Keratinocyte (primary cell): ENCODE measurements around the gene TMC1. TPM values are rescaled to one million over a fixed set of nuclear protein-coding genes. Genes with fewer than 3 reads are reported as not detected.
"Not testable (repeated sequence)": the region's sequence is repeated elsewhere in the genome, so short reads cannot be mapped to it uniquely, and the experiment has no call there.

Experiments
- DNase-seq: peaks from one replicate; pipeline ENCODE4 v3.0.0-alpha.2; 2011; ENCODE audit warnings: low read depth, missing footprints, low spot score
- FAIRE-seq: peaks from 2 replicates; lab custom pipeline; 2011; peaks lifted over from hg19 to GRCh38; lab: Jason Lieb, UNC
- H2AFZ ChIP-seq: 2 replicates; pipeline ENCODE4 v1.6.0; 2012; ENCODE audit warnings: low read length, control low read depth, inconsistent platforms; ENCODE audit not compliant: control insufficient read depth
- H3K27ac ChIP-seq: 2 replicates; pipeline ENCODE4 v1.5.1; 2011; ENCODE audit warnings: low read length; ENCODE audit not compliant: control insufficient read depth, insufficient read depth
- H3K27me3 ChIP-seq: 3 replicates; pipeline ENCODE4 v1.6.0; 2011; ENCODE audit warnings: low read length; ENCODE audit not compliant: control insufficient read depth, insufficient read depth; ENCODE audit errors: extremely low read depth
- H3K36me3 ChIP-seq, 2 experiments: 2 replicates in 1 of 2; 3 replicates in 1 of 2; pipeline ENCODE4 v1.5.1; 2011; ENCODE audit warnings: low read length in 2 of 2, mild to moderate bottlenecking in 1 of 2; ENCODE audit not compliant: control insufficient read depth in 2 of 2, insufficient read depth in 2 of 2; ENCODE audit errors: extremely low read depth in 1 of 2
- H3K4me1 ChIP-seq: 3 replicates; pipeline ENCODE4 v1.5.1; 2011; ENCODE audit warnings: low read length; ENCODE audit not compliant: control insufficient read depth, insufficient read depth; ENCODE audit errors: extremely low read depth
- H3K4me2 ChIP-seq: 3 replicates; pipeline ENCODE4 v1.6.0; 2011; ENCODE audit warnings: low read depth, low read length; ENCODE audit not compliant: control insufficient read depth, insufficient read depth; ENCODE audit errors: extremely low read depth
- H3K4me3 ChIP-seq, 3 experiments: fragments of 200-600 bp in 1 of 3; sonication (generic) in 1 of 3; 2 replicates in 2 of 3; 3 replicates in 1 of 3; pipeline ENCODE4 v1.5.1; 2011 to 2016; ENCODE audit warnings: low read length in 3 of 3, mild to moderate bottlenecking in 3 of 3, control low read depth in 2 of 3, inconsistent platforms in 1 of 3, low read depth in 1 of 3, mixed read lengths in 1 of 3, mixed run types in 1 of 3, moderate library complexity in 1 of 3; ENCODE audit not compliant: control insufficient read depth in 2 of 3, insufficient read depth in 2 of 3; ENCODE audit errors: extremely low read depth in 1 of 3
- H3K79me2 ChIP-seq: 2 replicates; pipeline ENCODE4 v1.6.0; 2012; ENCODE audit warnings: low read length; ENCODE audit not compliant: control insufficient read depth, insufficient read depth
- H3K9ac ChIP-seq: 3 replicates; pipeline ENCODE4 v1.6.0; 2011; ENCODE audit warnings: low read length; ENCODE audit not compliant: control insufficient read depth, insufficient read depth; ENCODE audit errors: extremely low read depth
- H3K9me1 ChIP-seq: 3 replicates; pipeline ENCODE4 v1.6.0; 2011; ENCODE audit warnings: low read length; ENCODE audit not compliant: control insufficient read depth, insufficient read depth; ENCODE audit errors: extremely low read depth
- H3K9me3 ChIP-seq: 2 replicates; pipeline ENCODE4 v1.5.1; 2012; ENCODE audit warnings: low read depth, low read length; ENCODE audit not compliant: control insufficient read depth
- H4K20me1 ChIP-seq: 3 replicates; pipeline ENCODE4 v1.6.0; 2011; ENCODE audit warnings: low read length; ENCODE audit not compliant: control insufficient read depth, insufficient read depth; ENCODE audit errors: extremely low read depth
- EZH2 ChIP-seq: IDR thresholded peaks from one replicate; pipeline ENCODE4 v1.6.1; 2012; ENCODE audit warnings: inconsistent platforms, mild to moderate bottlenecking, low read length, moderate library complexity
- dilution Hi-C: fragments of 300-500 bp; cut with MboI; formaldehyde crosslinking; loops from one replicate; pipeline ENCODE4 v1.7.0; 2020; ENCODE audit warnings: low sequenced_read_pairs; ENCODE audit not compliant: extremely low pct_ligation_motif_present
- polyA plus RNA-seq, 5 experiments: library from polyadenylated mRNA; depleted of rRNA in 3 of 5; stranded (reverse) in 3 of 5; stranded (forward) in 1 of 5; unstranded in 1 of 5; fragments of >200 nt; gene quantifications; 1 replicate in 1 of 5; 2 replicates in 3 of 5; 3 replicates in 1 of 5; pipeline versions ENCODE4 v1.2.1 to v1.2.3, GENCODE V29; 2011 to 2012; ENCODE audit warnings: missing spikeins in 2 of 5, low read depth in 1 of 5, low replicate concordance in 1 of 5
- TF ChIP-seq, protein P1 (sequence below), 3 experiments: IDR thresholded peaks in 1 of 3; conservative IDR thresholded peaks in 1 of 3; optimal IDR thresholded peaks in 1 of 3; 2 replicates in 2 of 3; 3 replicates in 1 of 3; pipeline versions ENCODE3 to v1.5.1; 2011; ENCODE audit warnings: low read length in 3 of 3, mild to moderate bottlenecking in 3 of 3, moderate library complexity in 2 of 3, control low read depth in 1 of 3, inconsistent platforms in 1 of 3; ENCODE audit not compliant: insufficient read depth in 2 of 3; ENCODE audit errors: extremely low read depth in 1 of 3

The TMC1 gene
- polyA plus RNA-seq, 1 donor (not counting 4 experiments of a cell fraction or from before 2014, with no cell fraction given) = 0.05 TPM

DNA sequence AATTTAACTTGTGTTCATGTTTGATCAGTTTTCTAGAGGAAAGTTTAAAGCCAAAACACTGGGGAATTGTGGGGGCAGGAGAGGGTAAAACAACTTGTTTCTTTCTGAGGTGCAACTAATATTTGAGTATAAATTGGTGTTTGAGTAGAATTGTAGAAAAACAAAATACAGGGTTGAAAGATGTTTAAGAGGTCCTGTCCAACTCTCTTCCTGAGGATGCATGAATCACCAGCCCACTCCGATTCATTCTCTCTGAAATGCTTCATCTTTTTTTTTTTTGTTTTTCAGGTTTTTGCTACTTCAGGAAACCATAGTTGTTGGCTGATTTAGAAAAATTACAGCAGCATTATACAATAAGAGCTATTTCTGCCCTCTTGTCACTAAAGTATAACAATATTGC, 42.4 kb upstream of the TMC1 start:
- no peaks in the 10 kb centered on the region for H3K79me2 ChIP-seq
- dilution Hi-C loops = no loop called here
- TF ChIP-seq, protein P1, sequence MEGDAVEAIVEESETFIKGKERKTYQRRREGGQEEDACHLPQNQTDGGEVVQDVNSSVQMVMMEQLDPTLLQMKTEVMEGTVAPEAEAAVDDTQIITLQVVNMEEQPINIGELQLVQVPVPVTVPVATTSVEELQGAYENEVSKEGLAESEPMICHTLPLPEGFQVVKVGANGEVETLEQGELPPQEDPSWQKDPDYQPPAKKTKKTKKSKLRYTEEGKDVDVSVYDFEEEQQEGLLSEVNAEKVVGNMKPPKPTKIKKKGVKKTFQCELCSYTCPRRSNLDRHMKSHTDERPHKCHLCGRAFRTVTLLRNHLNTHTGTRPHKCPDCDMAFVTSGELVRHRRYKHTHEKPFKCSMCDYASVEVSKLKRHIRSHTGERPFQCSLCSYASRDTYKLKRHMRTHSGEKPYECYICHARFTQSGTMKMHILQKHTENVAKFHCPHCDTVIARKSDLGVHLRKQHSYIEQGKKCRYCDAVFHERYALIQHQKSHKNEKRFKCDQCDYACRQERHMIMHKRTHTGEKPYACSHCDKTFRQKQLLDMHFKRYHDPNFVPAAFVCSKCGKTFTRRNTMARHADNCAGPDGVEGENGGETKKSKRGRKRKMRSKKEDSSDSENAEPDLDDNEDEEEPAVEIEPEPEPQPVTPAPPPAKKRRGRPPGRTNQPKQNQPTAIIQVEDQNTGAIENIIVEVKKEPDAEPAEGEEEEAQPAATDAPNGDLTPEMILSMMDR (optimal IDR thresholded peaks at IDR 0.05 in 1 of 3, IDR thresholded peaks at IDR 0.05 in 1 of 3, conservative IDR thresholded peaks at IDR 0.05 in 1 of 3; ENCODE audit: extremely low read depth in 1 of 3, insufficient read depth in 2 of 3, low read length in 3 of 3) = no peak
- TF ChIP-seq EZH2 = no peak
- peaks cover 33% of the 10 kb centered on the region for H3K4me1 ChIP-seq
- no peak for FAIRE-seq
- no peak overlapping the region for H3K27ac ChIP-seq
- H3K9me3 ChIP-seq = no peaks in the 10 kb centered on the region
- H3K9ac ChIP-seq = no peak overlapping the region
- H3K9me1 ChIP-seq = no peaks in the 10 kb centered on the region
- H2AFZ ChIP-seq = no peak overlapping the region
- DNase-seq = no peak
- H3K4me3 ChIP-seq = no peak overlapping the region
- no peaks in the 10 kb centered on the region for H4K20me1 ChIP-seq
- H3K36me3 ChIP-seq = no peaks in the 10 kb centered on the region
- H3K4me2 ChIP-seq = no peak overlapping the region
- no peaks in the 10 kb centered on the region for H3K27me3 ChIP-seq

DNA sequence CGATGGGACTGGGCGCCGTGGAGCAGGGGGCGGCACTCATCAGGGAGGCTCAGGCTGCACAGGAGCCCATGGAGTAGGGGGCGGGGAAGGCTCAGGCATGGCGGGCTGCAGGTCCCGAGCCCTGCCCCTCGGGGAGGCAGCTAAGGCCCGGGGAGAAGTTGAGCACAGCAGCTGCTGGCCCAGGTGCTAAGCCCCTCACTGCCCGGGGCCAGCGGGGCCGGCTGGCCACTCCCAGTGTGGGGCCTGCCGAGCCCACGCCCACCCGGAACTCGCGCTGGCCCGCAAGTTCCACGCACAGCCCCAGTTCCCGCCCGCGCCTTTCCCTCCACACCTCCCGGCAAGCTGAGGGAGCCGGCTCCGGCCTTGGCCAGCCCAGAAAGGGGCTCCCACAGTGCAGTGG, 41.1 kb upstream of the TMC1 start:
- H3K4me2 ChIP-seq, dilution Hi-C loops, H3K4me3 ChIP-seq, H3K36me3 ChIP-seq, H3K9me3 ChIP-seq, H3K27me3 ChIP-seq, H4K20me1 ChIP-seq, H3K9ac ChIP-seq, FAIRE-seq, H3K79me2 ChIP-seq, H2AFZ ChIP-seq, H3K27ac ChIP-seq, DNase-seq, H3K9me1 ChIP-seq: not testable (repeated sequence)
- peaks cover 32% of the 10 kb centered on the region for H3K4me1 ChIP-seq

DNA sequence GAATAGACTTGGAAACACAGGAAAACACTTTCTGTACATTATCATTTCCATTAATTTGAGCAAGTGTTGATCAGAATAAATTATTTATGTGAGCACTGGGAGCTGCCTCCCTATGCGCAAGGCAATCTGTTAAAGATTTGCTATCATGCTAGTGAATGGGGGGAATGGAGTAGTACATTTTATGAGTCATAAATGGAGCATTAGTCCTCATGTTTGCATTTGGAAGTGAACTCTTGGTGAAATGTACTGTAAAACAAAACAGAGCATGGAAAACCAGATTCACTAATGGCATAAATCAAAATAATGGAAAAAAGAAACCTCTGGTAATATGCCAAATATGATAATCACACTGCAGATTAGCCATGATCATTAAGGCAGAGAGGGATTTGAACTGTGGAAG, 40.5 kb upstream of the TMC1 start:
- Histone ChIP-seq H3K4me2 (no peak overlapping the region), H3K9me1 (no peaks in the 10 kb centered on the region), H2AFZ (no peak overlapping the region), H3K9ac (no peak overlapping the region), H3K4me1 (peaks cover 31% of the 10 kb centered on the region), H3K79me2 (no peaks in the 10 kb centered on the region), H4K20me1 (no peaks in the 10 kb centered on the region), H3K27me3 (no peaks in the 10 kb centered on the region), H3K9me3 (no peaks in the 10 kb centered on the region), H3K36me3 (no peaks in the 10 kb centered on the region), H3K27ac (no peak overlapping the region), H3K4me3 (no peak overlapping the region)
- FAIRE-seq = no peak
- no peak for TF ChIP-seq EZH2
- TF ChIP-seq, protein P1 (optimal IDR thresholded peaks at IDR 0.05 in 1 of 3, IDR thresholded peaks at IDR 0.05 in 1 of 3, conservative IDR thresholded peaks at IDR 0.05 in 1 of 3; ENCODE audit: extremely low read depth in 1 of 3, insufficient read depth in 2 of 3, low read length in 3 of 3) = no peak
- dilution Hi-C loops = no loop called here
- DNase-seq = no peak
